Keratinocyte (primary cell): Measurements from ENCODE around the gene FOXK2.

Source experiments
- EZH2 ChIP-seq: IDR thresholded peaks from one replicate; pipeline ENCODE4 v1.6.1; 2012; ENCODE audit warnings: inconsistent platforms, mild to moderate bottlenecking, low read length, moderate library complexity
- TF ChIP-seq, protein P1 (sequence below), 3 experiments: IDR thresholded peaks in 1 of 3; conservative IDR thresholded peaks in 1 of 3; optimal IDR thresholded peaks in 1 of 3; 2 replicates in 2 of 3; 3 replicates in 1 of 3; pipeline versions ENCODE3 to v1.5.1; 2011; ENCODE audit warnings: low read length in 3 of 3, mild to moderate bottlenecking in 3 of 3, moderate library complexity in 2 of 3, control low read depth in 1 of 3, inconsistent platforms in 1 of 3; ENCODE audit not compliant: insufficient read depth in 2 of 3; ENCODE audit errors: extremely low read depth in 1 of 3

DNA sequence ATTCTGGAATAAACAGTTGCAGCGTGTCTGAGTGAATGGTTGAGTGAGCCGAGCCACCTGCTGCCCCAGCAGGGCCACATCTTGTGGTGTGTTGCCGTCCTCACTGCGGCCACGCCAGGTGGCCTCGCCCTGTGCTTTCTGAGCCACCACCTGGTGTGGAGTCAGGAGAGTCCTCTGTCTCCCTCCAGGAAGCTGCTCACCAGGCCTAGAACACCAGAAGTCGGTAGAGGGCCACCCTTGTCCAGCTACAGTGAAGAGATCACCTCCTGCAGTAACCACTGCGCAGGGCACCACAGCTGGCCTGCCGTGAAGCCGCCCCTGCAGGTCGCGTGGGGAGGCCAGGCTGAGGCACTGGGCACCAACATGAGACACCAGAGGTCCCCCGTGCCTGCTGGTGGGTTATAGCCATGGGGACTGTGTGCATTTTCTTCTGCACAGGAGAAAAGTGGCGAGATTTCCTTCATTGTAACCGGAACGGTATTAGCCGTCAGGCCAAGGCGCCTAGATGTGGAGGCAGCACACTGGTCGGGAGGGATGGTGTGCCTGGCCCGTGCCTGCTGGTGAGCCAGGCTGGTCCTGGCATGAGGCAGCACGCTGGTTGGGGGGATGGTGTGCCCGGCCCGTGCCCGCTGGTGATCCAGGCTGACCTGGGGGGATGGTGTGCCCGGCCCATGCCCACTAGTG is 28.9 kb upstream of the FOXK2 start:
- TF ChIP-seq, protein P1, sequence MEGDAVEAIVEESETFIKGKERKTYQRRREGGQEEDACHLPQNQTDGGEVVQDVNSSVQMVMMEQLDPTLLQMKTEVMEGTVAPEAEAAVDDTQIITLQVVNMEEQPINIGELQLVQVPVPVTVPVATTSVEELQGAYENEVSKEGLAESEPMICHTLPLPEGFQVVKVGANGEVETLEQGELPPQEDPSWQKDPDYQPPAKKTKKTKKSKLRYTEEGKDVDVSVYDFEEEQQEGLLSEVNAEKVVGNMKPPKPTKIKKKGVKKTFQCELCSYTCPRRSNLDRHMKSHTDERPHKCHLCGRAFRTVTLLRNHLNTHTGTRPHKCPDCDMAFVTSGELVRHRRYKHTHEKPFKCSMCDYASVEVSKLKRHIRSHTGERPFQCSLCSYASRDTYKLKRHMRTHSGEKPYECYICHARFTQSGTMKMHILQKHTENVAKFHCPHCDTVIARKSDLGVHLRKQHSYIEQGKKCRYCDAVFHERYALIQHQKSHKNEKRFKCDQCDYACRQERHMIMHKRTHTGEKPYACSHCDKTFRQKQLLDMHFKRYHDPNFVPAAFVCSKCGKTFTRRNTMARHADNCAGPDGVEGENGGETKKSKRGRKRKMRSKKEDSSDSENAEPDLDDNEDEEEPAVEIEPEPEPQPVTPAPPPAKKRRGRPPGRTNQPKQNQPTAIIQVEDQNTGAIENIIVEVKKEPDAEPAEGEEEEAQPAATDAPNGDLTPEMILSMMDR (optimal IDR thresholded peaks at IDR 0.05 in 1 of 3, IDR thresholded peaks at IDR 0.05 in 1 of 3, conservative IDR thresholded peaks at IDR 0.05 in 1 of 3; ENCODE audit: extremely low read depth in 1 of 3, insufficient read depth in 2 of 3, low read length in 3 of 3) = no peak
- TF ChIP-seq EZH2 = no peak
